CD4-positive, alpha-beta T cell treated with Interferon gamma for 1 hour (primary cell): Measurements from ENCODE around the gene TET3.
A peak's percentile ranks its signal among the peaks of the same experiment; 100 is the strongest.
"Not testable (repeated sequence)": the region's sequence is repeated elsewhere in the genome, so short reads cannot be mapped to it uniquely, and the experiment has no call there.

Source experiments
- DNase-seq: peaks from one replicate; pipeline ENCODE4 v3.0.0-alpha.2; 2020

TET3 gene

DNA sequence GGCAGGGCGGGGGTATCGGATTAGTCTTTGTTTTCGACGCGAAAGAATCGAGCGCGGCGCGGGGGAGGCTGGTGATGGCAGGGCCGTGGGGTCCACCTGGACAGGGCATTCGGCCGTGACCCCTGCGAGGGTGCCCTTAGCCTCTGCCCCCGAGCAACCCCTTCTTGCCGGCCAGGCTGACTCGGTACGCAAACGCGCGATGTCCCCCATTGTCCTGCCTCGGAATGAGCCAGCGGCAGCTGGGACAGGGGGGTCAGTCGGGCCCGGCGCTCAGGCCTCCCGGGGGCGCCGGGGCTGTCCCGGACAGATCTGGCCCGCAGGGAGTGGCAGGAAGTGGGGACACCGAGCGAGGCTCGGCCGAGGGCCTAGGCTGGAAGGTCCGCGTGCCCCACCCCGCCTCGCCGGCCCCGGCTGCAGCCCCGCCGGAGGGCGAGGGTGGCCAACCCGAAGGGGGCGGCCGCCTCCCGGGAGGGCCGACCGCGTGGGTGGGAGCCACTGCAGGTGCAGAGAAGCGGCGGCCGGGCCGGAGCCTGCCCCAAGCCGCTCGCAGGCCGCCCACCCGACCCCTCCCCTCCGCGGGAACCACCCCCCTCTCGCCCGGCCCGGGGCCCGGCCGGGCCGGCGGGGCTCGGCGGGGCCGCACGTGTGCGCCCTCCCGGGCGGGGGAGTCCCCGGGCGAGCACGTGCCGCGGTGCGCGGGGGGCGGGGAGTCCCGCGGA is at the start of gene TET3:
TET3 (plus strand) TSS at position 708 of the 719 bp plus-strand sequence. CDS start 1,494 bp downstream, outside the sequence.
- peak; percentile 80 for DNase-seq

- no peak for DNase-seq
Observed at GRCh38 chr2:73935641-73936040, 49.1 kb upstream of the TET3 start.

DNA sequence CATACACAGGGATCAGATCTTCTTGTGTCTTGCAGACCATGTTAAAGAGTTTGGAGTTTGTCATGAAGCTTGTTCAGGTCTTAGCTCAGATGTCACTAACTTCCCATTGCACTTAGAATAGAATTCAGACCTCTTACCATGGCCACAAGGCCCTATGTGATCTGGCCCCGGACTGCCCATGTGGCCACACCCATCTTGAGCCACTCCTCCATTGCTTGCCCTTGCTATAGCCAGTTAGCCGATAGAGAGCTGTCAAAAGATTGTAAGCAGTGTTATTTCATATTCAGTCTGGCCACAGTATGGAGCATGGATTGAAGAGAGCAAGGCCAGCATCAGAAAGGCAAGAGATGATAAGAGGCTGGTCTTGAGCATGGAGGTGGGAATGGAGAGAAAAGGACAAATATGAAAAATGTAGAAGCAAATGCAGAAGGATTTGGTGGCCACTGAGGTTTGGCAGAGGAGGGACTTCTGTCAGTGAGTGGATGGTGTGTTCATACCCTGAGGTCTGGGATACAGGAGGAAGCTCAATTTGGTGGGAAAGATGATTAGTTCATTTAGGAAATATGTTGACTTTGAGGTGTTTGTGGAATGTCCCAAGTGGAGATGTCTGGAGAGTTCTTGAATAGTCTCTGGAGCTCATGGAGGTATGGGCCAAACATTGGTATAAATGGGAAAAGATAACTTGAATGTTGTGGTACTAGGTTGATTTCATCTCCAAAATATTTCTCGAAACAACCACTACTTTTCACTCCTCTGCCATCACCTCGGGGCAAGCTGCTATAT is 47.4 kb upstream of the TET3 start:
- DNase-seq = no peak

DNA sequence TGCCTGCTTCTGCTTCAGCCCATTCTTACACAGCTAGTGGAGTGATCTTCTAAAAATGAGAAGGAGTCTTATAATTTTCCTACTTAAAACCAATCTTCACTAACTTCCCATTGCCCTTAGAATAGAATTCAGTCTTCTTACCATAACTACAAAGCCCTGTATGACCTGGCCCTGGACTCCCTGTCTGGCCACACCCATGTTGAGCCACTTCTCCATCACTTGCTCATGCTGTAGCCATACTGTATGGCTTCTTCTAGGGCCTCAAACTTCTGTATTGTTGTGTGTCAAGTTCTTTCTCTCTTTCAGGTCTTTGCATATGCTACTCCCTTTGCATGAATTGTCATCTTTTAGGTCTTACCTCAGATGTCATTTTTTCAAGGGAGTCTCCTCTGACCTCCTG is 46.8 kb upstream of the TET3 start:
- no peak for DNase-seq

- DNase-seq = no peak
Observed at GRCh38 chr2:73938718-73939352, 45.9 kb upstream of the TET3 start.

- peak; percentile 36 for DNase-seq
Observed at GRCh38 chr2:73939419-73939818, 45.3 kb upstream of the TET3 start.

GRCh38 chr2:73940066-73940465 is 44.6 kb upstream of the TET3 start:
- not testable (repeated sequence) for DNase-seq

- no peak for DNase-seq
Observed at GRCh38 chr2:73942664-73943063, 42.0 kb upstream of the TET3 start.

GRCh38 chr2:73944714-73945113 is 40.0 kb upstream of the TET3 start:
- no peak for DNase-seq

DNA sequence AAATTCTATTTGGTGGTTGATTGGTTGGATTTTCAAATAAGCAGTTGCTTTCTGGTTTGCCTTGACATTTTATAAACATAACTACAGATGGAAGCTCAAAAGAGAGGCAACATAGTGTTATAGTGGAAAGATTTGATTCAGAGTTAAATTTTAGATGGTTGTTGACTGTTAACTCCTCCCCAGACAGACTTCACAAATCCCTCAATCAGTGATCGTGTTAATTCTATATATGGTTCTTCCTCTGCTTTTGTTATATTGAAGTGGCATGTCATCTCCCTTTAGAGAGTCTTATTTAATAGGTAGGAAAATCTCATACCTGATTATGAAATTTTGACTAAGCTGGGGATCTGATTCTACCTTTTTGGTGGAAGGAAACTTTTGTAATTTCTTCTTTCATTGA is 38.5 kb upstream of the TET3 start:
- no peak for DNase-seq

- DNase-seq = no peak
Observed at GRCh38 chr2:73946666-73947065, 38.0 kb upstream of the TET3 start.

- DNase-seq = no peak
Observed at GRCh38 chr2:73947412-73948018, 37.2 kb upstream of the TET3 start.

DNA sequence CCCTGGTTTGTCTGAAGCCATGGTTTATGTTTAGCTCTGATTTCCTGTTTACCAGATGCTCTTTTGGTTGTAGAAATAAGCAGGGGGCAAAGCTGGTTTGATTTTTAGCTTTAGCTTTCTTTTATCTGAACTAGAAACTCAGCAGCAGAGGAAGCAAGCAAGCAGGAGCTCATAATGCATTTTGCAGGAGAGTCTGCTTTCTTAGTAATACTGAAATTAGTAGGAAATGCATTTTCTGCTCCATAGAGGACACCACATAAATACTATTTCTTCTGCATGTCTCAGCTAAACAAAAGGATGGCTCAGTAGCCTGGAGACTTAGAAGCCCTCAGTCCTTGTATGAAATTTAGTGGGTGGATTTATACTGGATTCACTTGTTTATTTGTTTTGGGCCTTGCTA is 34.9 kb upstream of the TET3 start:
- DNase-seq = no peak

- DNase-seq = peak; percentile 18
Observed at GRCh38 chr2:73952499-73953446, 31.9 kb upstream of the TET3 start.

DNA sequence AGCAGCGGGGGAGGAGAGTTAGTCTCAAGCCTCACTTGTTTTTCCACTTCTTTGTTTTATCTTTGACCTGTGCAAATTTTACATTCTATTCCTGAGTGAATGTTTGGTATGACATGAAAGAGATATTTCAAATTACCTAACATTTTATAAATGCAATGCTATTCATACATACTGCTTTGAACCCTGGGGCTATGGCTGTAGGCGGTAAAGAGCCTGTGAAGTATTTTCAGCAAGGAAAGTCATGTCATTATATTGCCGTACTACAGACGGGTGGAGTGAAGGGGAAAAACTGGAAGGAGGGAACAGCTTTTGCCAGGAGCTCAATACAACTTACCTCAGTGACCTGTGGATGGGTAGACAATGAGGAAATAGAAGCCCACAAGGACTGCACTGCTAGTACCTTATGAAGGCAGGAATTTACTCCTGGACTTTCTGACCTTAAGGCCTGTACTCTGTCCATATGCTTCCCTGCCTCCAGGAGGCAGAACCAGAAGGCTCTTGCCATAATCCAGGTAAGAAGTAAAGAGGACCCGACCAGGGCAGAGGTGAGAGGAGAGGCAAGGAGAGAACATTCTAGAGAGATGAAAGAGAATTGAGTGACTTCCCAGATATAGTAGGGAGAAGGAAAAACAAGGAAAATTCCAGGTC is 28.4 kb upstream of the TET3 start:
- no peak for DNase-seq

DNA sequence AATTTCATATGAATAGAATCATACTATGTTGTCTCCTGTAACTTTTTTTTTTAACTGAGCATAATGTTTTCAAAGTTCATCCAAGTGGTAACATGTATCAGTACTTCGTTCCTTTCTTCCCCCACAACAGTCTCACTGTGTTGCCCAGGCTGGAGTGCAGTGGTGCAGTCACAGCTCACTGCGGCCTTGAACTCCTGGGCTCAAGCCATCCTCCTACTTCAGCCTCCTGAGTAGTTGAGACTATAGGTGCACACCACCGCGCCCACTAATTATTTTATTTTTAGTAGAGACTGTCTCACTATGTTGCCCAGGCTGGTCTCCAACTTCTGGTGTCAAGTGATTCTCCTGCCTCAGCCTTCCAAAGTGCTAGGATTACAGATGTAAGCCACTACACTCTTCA is 23.4 kb upstream of the TET3 start:
- no peak for DNase-seq

- no peak for DNase-seq
Observed at GRCh38 chr2:73961823-73962615, 22.7 kb upstream of the TET3 start.

DNA sequence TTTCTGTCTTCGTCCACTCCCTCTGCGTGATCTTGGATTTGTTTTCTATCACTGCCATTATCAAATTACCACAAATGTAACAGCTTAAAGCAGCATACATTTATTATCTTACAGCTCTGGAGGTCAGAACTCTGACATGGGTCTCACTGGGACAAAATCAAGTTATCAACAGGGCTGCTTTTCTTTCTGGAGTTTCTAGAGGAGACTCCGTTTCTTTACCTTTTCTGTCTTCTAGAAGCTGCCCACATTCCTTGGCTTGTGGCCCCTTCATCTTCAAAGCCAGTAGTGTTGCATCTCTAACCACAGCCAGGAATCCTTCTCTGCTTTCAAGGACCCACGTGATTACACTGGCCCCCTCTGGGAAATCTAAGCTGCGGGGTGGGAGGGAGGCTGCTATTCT is 21.9 kb upstream of the TET3 start:
- DNase-seq = no peak

GRCh38 chr2:73963385-73964120 is 21.2 kb upstream of the TET3 start:
- no peak for DNase-seq

DNA sequence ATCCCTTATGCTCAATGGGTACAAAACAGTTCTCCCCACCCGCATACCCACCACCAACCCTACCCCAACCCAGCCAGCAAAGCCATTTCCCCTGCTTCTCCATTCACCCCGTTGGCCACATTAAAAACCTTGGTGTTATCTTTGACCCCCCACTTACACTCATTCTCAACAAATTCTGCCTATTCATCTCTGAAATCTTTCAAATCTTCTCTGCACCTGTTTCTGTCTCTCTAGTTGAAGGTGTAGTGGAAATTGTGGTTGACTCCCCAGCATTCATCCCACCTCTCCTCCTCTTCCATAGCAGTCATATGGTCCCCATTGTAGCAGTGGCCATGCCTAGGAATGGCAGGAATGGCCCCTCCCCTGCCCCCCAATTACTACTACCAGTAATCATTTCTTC is 20.5 kb upstream of the TET3 start:
- no peak for DNase-seq
